ENCODE results near the gene TMEM94. TPM values are rescaled to one million over a fixed set of nuclear protein-coding genes. Genes with fewer than 3 reads are reported as not detected.

Gene TMEM94
- total and polyA plus RNA-seq, 2 of the 8 experiments (the other 6 are each of a cell fraction or from before 2014, with no cell fraction given), result 54.8 to 69.9 TPM

DNA sequence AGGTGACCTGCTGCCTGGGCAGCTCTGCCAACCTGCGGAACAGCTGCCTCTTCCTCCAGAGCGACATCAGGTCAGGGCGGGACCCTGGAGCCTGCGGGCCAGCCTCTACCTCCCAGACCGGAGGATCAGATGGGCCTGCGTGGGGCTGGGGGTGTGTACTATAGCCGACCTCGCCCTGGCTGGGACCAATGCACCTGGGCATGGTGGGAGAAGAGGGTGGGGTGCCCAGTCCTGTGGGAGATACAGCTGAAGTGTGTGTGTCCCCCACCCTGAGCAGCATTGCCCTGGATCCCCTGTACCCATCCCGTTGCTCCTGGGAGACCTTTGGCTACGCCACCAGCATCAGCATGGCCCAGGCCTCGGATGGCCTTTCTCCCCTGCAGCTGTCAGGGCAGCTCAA is 39.6 kb downstream of the TMEM94 start:
- no peak overlapping the region for H2AK5ac ChIP-seq (ENCODE audit: low read depth, low read length)
- no peak overlapping the region for H2BK120ac ChIP-seq (replicated peaks; ENCODE audit: low read depth, low read length)
- DNase-seq (ENCODE audit: low read depth in 1 of 2, low spot score in 2 of 2), result no peak
- TF ChIP-seq, protein P1, sequence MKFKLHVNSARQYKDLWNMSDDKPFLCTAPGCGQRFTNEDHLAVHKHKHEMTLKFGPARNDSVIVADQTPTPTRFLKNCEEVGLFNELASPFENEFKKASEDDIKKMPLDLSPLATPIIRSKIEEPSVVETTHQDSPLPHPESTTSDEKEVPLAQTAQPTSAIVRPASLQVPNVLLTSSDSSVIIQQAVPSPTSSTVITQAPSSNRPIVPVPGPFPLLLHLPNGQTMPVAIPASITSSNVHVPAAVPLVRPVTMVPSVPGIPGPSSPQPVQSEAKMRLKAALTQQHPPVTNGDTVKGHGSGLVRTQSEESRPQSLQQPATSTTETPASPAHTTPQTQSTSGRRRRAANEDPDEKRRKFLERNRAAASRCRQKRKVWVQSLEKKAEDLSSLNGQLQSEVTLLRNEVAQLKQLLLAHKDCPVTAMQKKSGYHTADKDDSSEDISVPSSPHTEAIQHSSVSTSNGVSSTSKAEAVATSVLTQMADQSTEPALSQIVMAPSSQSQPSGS (IDR thresholded peaks at IDR 0.05; ENCODE audit: low read length), result no peak
- TF ChIP-seq TEAD4 (IDR thresholded peaks at IDR 0.05; ENCODE audit: low read depth, low read length) (no peak), RBBP5 (IDR thresholded peaks at IDR 0.05; ENCODE audit: borderline replicate concordance, low read depth, low read length) (no peak), KDM1A (IDR thresholded peaks at IDR 0.05; ENCODE audit: borderline replicate concordance, low read length) (no peak), KDM4A (IDR thresholded peaks at IDR 0.05; ENCODE audit: low read depth, low read length, severe bottlenecking) (no peak), SP2 (IDR thresholded peaks at IDR 0.05; ENCODE audit: low read length) (no peak), BRCA1 (IDR thresholded peaks at IDR 0.05; ENCODE audit: low read depth, low read length) (no peak), RXRA (IDR thresholded peaks at IDR 0.05; ENCODE audit: insufficient read depth, low read depth, low read length) (no peak), SRF (IDR thresholded peaks at IDR 0.05; ENCODE audit: low read depth, low read length) (no peak), TAF1 (IDR thresholded peaks at IDR 0.05; ENCODE audit: low read depth, low read length) (no peak)
- TF ChIP-seq, protein P2, sequence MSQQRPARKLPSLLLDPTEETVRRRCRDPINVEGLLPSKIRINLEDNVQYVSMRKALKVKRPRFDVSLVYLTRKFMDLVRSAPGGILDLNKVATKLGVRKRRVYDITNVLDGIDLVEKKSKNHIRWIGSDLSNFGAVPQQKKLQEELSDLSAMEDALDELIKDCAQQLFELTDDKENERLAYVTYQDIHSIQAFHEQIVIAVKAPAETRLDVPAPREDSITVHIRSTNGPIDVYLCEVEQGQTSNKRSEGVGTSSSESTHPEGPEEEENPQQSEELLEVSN (IDR thresholded peaks at IDR 0.05), result no peak
- TF ChIP-seq, protein P3, sequence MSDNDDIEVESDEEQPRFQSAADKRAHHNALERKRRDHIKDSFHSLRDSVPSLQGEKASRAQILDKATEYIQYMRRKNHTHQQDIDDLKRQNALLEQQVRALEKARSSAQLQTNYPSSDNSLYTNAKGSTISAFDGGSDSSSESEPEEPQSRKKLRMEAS (IDR thresholded peaks at IDR 0.05), result no peak

More for the DNA sequence above, 39.6 kb downstream of the TMEM94 start:
- Histone ChIP-seq H3K18ac (ENCODE audit: extremely low read depth, low read length) (no peak overlapping the region), H3K14ac (ENCODE audit: insufficient read length) (no peak overlapping the region), H4K91ac (replicated peaks; ENCODE audit: insufficient read length, low read length) (no peak overlapping the region), H3K4me2 (ENCODE audit: insufficient read depth in 1 of 2, low read depth in 2 of 2, low read length in 2 of 2) (no peak overlapping the region), H3K27me3 (replicated peaks in 1 of 4; ENCODE audit: control insufficient read depth in 3 of 4, extremely low read depth in 1 of 4, insufficient read depth in 3 of 4, low read length in 3 of 4) (no peaks in the 10 kb centered on the region), H3K9ac (replicated peaks in 1 of 4; ENCODE audit: extremely low read depth in 1 of 4, low read depth in 3 of 4, low read length in 3 of 4) (no peak overlapping the region), H3K79me2 (ENCODE audit: control insufficient read depth in 1 of 2, insufficient read depth in 2 of 2, low read length in 2 of 2) (no peaks in the 10 kb centered on the region), H2BK15ac (ENCODE audit: low read length) (no peak overlapping the region), H3K56ac (replicated peaks; ENCODE audit: insufficient read length, low read depth, low read length) (no peak overlapping the region), H4K8ac (ENCODE audit: extremely low read depth, insufficient read depth, low read length) (no peak overlapping the region), H2BK20ac (ENCODE audit: low read length) (no peak overlapping the region), H3K4me1 (replicated peaks in 1 of 4; ENCODE audit: control insufficient read depth in 3 of 4, insufficient read depth in 4 of 4, low read length in 3 of 4) (no peaks in the 10 kb centered on the region; a peak in 1 of 7 replicates), H3K27ac (ENCODE audit: low read depth, low read length) (no peak overlapping the region), H3K23me2 (ENCODE audit: low read depth, low read length) (no peaks in the 10 kb centered on the region), H2BK5ac (ENCODE audit: low read depth, low read length) (no peak overlapping the region), H3K4ac (replicated peaks; ENCODE audit: insufficient read length, low read depth, low read length) (no peak overlapping the region), H3K9me3 (ENCODE audit: insufficient read depth in 2 of 2, low read depth in 1 of 2, low read length in 1 of 2) (no peaks in the 10 kb centered on the region), H3K79me1 (ENCODE audit: low read depth, low read length) (no peaks in the 10 kb centered on the region), H2AFZ (ENCODE audit: low read length) (no peak overlapping the region), H3K23ac (ENCODE audit: insufficient read length) (no peak overlapping the region), H3K4me3 (ENCODE audit: extremely low read depth in 1 of 4, insufficient read depth in 2 of 4, low read depth in 3 of 4, low read length in 4 of 4) (no peak overlapping the region), H4K20me1 (replicated peaks in 1 of 2; ENCODE audit: control insufficient read depth in 1 of 2, insufficient read depth in 2 of 2, low read length in 2 of 2) (peaks cover 0 to 10% of the 10 kb centered on the region in 2 experiments), H3K36me3 (ENCODE audit: control insufficient read depth in 2 of 4, insufficient read depth in 4 of 4, low read length in 3 of 4) (peaks cover 3 to 11% (median 9%) of the 10 kb centered on the region in 4 experiments; a peak in 5 of 8 replicates), H2BK12ac (ENCODE audit: low read depth, low read length) (no peak overlapping the region), H4K5ac (ENCODE audit: insufficient read length, low read depth, low read length) (no peak overlapping the region)
- FAIRE-seq, result no peak
- POLR2A ChIA-PET (ENCODE audit: partially characterized antibody), result interaction anchor here (1.2 to 1.6 kb wide), 3 partner anchors 9 to 39 kb away, joined by 3 to 5 read pairs (median 5); partner anchors contain the start of gene TMEM94
- CTCF ChIA-PET (ENCODE audit: partially characterized antibody), result interaction anchor here (1.2 to 7.3 kb wide), 3 partner anchors 10 to 254 kb away, joined by 3 to 39 read pairs (median 4); no protein-coding TSS in a partner anchor
- 75% methylated on average over 9 of the region's 11 CpGs; no CpG with 5 or more reads in 1 of the 2 experiments for WGBS, 2 experiments (ENCODE audit: extremely low coverage in 1 of 2, insufficient coverage in 1 of 2, insufficient read length in 1 of 2, insufficient replicate concordance in 2 of 2, low coverage in 1 of 2, low lambda C conversion rate in 2 of 2, missing lambda C conversion rate in 1 of 2)

Data from H1 (cell line).